Tibial nerve (tissue), 3 donors: Measurements from ENCODE around the gene GHITM.

ENCODE experiments used
- POLR2A ChIP-seq, 2 donors: fragments of 450-650 bp; IDR thresholded peaks; one replicate each; pipeline ENCODE4 v1.6.1; 2017; ENCODE audit warnings: antibody characterized with exemption in 2 of 2, mild to moderate bottlenecking in 2 of 2, moderate library complexity in 2 of 2
- TF ChIP-seq, protein P1 (sequence below), 5 experiments: fragments of 200-600 bp in 3 of 5; fragments of 450-650 bp in 2 of 5; sonication (generic) in 3 of 5; IDR thresholded peaks; one replicate each; pipeline ENCODE4 v1.5.1; 2016 to 2019; ENCODE audit warnings: antibody characterized with exemption in 5 of 5, mild to moderate bottlenecking in 3 of 5, moderate library complexity in 2 of 5

DNA sequence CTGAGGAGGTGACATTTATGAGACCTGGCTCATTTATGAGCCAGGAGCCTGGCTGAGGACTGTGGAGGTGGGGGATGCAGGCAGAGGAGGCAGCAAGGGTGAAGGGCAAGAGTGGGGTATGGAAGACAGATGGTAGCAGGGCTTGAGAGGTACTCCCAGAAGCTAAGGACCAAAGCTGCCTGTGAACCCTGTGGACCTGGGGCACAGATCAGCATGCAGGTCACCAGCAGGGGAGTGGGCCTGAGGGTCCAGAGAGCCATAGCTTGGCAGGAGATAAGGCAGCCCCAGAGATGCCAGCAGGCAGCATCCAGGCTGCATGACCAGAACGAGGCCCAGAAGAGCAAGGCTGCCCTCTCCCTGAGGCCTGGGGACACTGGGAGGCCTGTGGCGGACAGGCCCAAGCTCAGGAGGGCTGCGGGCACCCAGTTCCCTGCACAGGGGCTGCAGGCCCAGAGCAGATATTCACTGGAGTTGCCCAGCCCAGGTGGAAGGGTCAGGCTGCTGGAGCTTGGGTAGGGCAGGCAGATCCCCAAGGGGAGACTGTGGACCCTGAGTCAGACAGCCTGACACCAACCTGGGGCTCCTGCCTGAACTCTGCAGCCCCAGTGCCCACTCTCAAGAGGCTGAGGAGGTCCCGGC, 37.6 kb downstream of the GHITM start:
- TF ChIP-seq, protein P1, sequence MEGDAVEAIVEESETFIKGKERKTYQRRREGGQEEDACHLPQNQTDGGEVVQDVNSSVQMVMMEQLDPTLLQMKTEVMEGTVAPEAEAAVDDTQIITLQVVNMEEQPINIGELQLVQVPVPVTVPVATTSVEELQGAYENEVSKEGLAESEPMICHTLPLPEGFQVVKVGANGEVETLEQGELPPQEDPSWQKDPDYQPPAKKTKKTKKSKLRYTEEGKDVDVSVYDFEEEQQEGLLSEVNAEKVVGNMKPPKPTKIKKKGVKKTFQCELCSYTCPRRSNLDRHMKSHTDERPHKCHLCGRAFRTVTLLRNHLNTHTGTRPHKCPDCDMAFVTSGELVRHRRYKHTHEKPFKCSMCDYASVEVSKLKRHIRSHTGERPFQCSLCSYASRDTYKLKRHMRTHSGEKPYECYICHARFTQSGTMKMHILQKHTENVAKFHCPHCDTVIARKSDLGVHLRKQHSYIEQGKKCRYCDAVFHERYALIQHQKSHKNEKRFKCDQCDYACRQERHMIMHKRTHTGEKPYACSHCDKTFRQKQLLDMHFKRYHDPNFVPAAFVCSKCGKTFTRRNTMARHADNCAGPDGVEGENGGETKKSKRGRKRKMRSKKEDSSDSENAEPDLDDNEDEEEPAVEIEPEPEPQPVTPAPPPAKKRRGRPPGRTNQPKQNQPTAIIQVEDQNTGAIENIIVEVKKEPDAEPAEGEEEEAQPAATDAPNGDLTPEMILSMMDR (IDR thresholded peaks at IDR 0.05) = no peak
- no peak for TF ChIP-seq POLR2A (IDR thresholded peaks at IDR 0.05)
